22Rv1 (cell line): ENCODE results near the gene RNF121.

Source experiments
- ZFX ChIP-seq: fragments of 450-650 bp; IDR thresholded peaks from 2 replicates; pipeline ENCODE4 v1.6.1; 2017; ENCODE audit warnings: antibody characterized with exemption, borderline replicate concordance
- TF ChIP-seq, protein P1 (sequence below): fragments of 450-650 bp; IDR thresholded peaks from 2 replicates; pipeline ENCODE4 v1.5.1; 2017; ENCODE audit warnings: mild to moderate bottlenecking

DNA sequence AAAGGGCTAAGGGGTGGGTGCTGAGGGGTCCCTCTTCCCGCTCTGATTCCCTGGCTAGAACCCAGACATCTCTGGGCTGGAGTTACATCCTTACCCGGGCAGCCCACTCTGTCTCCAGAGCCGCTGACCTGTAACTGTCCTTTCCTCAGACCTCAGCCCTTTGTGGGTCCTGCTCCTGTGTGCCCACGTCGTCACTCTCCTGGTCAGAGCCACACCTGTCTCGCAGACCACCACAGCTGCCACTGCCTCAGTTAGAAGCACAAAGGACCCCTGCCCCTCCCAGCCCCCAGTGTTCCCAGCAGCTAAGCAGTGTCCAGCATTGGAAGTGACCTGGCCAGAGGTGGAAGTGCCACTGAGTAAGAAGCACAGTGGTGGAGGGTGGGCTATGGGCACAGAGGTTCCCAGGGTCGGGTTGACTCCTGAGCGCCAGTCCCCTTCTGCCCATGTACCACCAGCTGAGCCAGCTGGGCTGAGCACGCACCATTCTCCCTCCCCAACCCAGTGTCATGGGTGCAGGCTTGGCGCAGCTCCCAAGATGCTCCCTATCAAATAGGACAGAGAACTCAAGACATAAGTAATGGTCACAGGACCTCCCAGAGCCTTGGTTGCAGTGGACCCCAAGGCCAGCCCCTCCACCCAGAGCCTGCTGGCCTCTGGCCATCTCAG, 71.5 kb downstream of the RNF121 start:
- TF ChIP-seq, protein P1, sequence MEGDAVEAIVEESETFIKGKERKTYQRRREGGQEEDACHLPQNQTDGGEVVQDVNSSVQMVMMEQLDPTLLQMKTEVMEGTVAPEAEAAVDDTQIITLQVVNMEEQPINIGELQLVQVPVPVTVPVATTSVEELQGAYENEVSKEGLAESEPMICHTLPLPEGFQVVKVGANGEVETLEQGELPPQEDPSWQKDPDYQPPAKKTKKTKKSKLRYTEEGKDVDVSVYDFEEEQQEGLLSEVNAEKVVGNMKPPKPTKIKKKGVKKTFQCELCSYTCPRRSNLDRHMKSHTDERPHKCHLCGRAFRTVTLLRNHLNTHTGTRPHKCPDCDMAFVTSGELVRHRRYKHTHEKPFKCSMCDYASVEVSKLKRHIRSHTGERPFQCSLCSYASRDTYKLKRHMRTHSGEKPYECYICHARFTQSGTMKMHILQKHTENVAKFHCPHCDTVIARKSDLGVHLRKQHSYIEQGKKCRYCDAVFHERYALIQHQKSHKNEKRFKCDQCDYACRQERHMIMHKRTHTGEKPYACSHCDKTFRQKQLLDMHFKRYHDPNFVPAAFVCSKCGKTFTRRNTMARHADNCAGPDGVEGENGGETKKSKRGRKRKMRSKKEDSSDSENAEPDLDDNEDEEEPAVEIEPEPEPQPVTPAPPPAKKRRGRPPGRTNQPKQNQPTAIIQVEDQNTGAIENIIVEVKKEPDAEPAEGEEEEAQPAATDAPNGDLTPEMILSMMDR, result no peak
- TF ChIP-seq ZFX, result no peak
